Left hindlimb (tissue), 1 donor: Measurements from ENCODE around the gene TMEFF1.
"Not testable (repeated sequence)": the region's sequence is repeated elsewhere in the genome, so short reads cannot be mapped to it uniquely, and the experiment has no call there.

ENCODE experiments used
- DNase-seq: peaks from one replicate; pipeline ENCODE4 v3.0.0-alpha.2; 2018

Gene TMEFF1

GRCh38 chr9:100492952-100493351 lies 20.0 kb downstream of the TMEFF1 start:
- DNase-seq, result no peak

- DNase-seq, result no peak
These were observed 25.6 kb downstream of the TMEFF1 start for GRCh38 chr9:100498592-100498991.

- DNase-seq, result no peak
These were observed 26.5 kb downstream of the TMEFF1 start for GRCh38 chr9:100499460-100499859.

GRCh38 chr9:100499866-100500265 lies 26.9 kb downstream of the TMEFF1 start:
- DNase-seq, result no peak

- DNase-seq, result no peak
These were observed 32.7 kb downstream of the TMEFF1 start for GRCh38 chr9:100505564-100506159.

GRCh38 chr9:100507350-100507749 lies 34.4 kb downstream of the TMEFF1 start:
- not testable (repeated sequence) for DNase-seq

GRCh38 chr9:100511205-100511604 lies 38.3 kb downstream of the TMEFF1 start:
- no peak for DNase-seq

GRCh38 chr9:100515578-100516494 lies 42.9 kb downstream of the TMEFF1 start:
- DNase-seq, result no peak

- no peak for DNase-seq
These were observed 48.3 kb downstream of the TMEFF1 start for GRCh38 chr9:100521282-100521681.

GRCh38 chr9:100525563-100525962 lies 52.6 kb downstream of the TMEFF1 start:
- no peak for DNase-seq

- DNase-seq, result not testable (repeated sequence)
These were observed 54.3 kb downstream of the TMEFF1 start for GRCh38 chr9:100527180-100527794.

- DNase-seq, result no peak
These were observed 61.5 kb downstream of the TMEFF1 start for GRCh38 chr9:100534401-100534800.

GRCh38 chr9:100540327-100540726 lies 67.4 kb downstream of the TMEFF1 start:
- DNase-seq, result no peak

GRCh38 chr9:100549048-100549447 lies 76.1 kb downstream of the TMEFF1 start:
- DNase-seq, result no peak

- no peak for DNase-seq
These were observed 82.0 kb downstream of the TMEFF1 start for GRCh38 chr9:100554935-100555401.

- DNase-seq, result no peak
These were observed 82.5 kb downstream of the TMEFF1 start for GRCh38 chr9:100555471-100555870.

- no peak for DNase-seq
These were observed 84.1 kb downstream of the TMEFF1 start for GRCh38 chr9:100557053-100557452.

GRCh38 chr9:100561256-100561655 lies 88.3 kb downstream of the TMEFF1 start:
- no peak for DNase-seq

- DNase-seq, result no peak
These were observed 94.9 kb downstream of the TMEFF1 start for GRCh38 chr9:100567856-100568255.

- DNase-seq, result no peak
These were observed 100.8 kb downstream of the TMEFF1 start for GRCh38 chr9:100573655-100574260.

- no peak for DNase-seq
These were observed 102.1 kb downstream of the TMEFF1 start for GRCh38 chr9:100575006-100575405.

- DNase-seq, result no peak
These were observed 102.9 kb downstream of the TMEFF1 start for GRCh38 chr9:100575765-100576386.
